GM18873 (cell line): ENCODE measurements around the gene GPRASP1.

Experiments
- ATAC-seq: cut with Tn5 transposase; IDR thresholded peaks from one replicate; pipeline ENCODE4 v1.9.1; 2021; ENCODE audit warnings: mild to moderate bottlenecking, moderate library complexity, moderate number of reproducible peaks; ENCODE audit not compliant: unreplicated experiment, low FRiP score

Gene GPRASP1

DNA sequence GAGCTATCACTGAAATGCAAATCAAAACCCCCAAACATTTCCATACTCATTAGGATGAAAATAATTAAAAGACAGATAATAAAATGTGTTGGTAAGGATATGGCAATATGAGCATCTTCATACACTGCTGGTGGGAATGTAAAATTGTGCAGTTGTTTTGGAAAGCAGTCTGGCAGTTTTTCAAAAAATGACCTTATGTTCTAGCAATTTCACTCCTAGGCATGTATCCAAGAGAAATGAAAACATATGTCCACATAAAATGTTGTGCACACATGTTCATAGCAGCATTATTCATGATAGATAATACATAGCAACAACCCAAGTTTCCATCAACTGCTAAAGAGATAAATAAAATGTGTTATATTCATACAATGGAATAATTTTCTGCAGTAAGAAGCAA lies 46.2 kb downstream of the GPRASP1 start:
- ATAC-seq, result no peak
